GM23338 (cell line): ENCODE data around the gene ZYG11A. TPM values are rescaled to one million over a fixed set of nuclear protein-coding genes. Genes with fewer than 3 reads are reported as not detected.

Source experiments
- ATAC-seq: fragments of 200-7000 bp; cut with Tn5 transposase; 3 replicates; pipeline ENCODE4 v1.9.1; 2020
- DNase-seq: peaks from one replicate; pipeline ENCODE4 v3.0.0-alpha.2; 2015; ENCODE audit warnings: low spot score
- H2AFZ ChIP-seq: fragments of 200-600 bp; sonication (generic); 2 replicates; pipeline ENCODE4 v1.8.0; 2016; ENCODE audit warnings: antibody characterized with exemption, mild to moderate bottlenecking, moderate library complexity
- H3F3A ChIP-seq: fragments of 200-600 bp; sonication (generic); replicated peaks from 2 replicates; pipeline ENCODE4 v1.8.0; 2017; ENCODE audit warnings: antibody characterized with exemption, mixed run types, low read depth
- H3K27ac ChIP-seq: fragments of 200-600 bp; sonication (generic); 2 replicates; pipeline ENCODE4 v1.6.1; 2016; ENCODE audit warnings: low read depth
- H3K27me3 ChIP-seq: fragments of 200-600 bp; sonication (generic); 2 replicates; pipeline ENCODE4 v1.8.0; 2016; ENCODE audit warnings: mild to moderate bottlenecking, mixed run types, moderate library complexity; ENCODE audit not compliant: insufficient read depth
- H3K36me3 ChIP-seq: fragments of 200-600 bp; sonication (generic); 2 replicates; pipeline ENCODE4 v1.8.0; 2016; ENCODE audit warnings: mild to moderate bottlenecking; ENCODE audit not compliant: insufficient read depth
- H3K4me1 ChIP-seq: fragments of 200-600 bp; sonication (generic); 2 replicates; pipeline ENCODE4 v1.8.0; 2016; ENCODE audit warnings: mild to moderate bottlenecking, moderate library complexity; ENCODE audit not compliant: insufficient read depth
- H3K4me2 ChIP-seq: fragments of 200-600 bp; sonication (generic); 2 replicates; pipeline ENCODE4 v1.7.1; 2017; ENCODE audit warnings: mixed run types
- H3K4me3 ChIP-seq: fragments of 200-600 bp; sonication (generic); 2 replicates; pipeline ENCODE4 v1.6.1; 2016; ENCODE audit warnings: mixed run types
- H3K79me2 ChIP-seq: fragments of 200-600 bp; sonication (generic); replicated peaks from 2 replicates; pipeline ENCODE4 v1.8.0; 2017; ENCODE audit warnings: mild to moderate bottlenecking; ENCODE audit not compliant: insufficient read depth
- H3K9me2 ChIP-seq: fragments of 200-600 bp; sonication (generic); 2 replicates; pipeline ENCODE4 v1.8.0; 2017; ENCODE audit not compliant: insufficient read depth
- H4K20me1 ChIP-seq: fragments of 200-600 bp; sonication (generic); replicated peaks from 2 replicates; pipeline ENCODE4 v1.8.0; 2017; ENCODE audit warnings: mild to moderate bottlenecking; ENCODE audit not compliant: insufficient read depth
- H3K27ac Mint-ChIP-seq: 2 replicates; pipeline ENCODE4 v1.8.0; 2020; ENCODE audit warnings: inconsistent platforms, mild to moderate bottlenecking, moderate library complexity, mixed read lengths
- H3K27me3 Mint-ChIP-seq: 3 replicates; pipeline ENCODE4 v1.8.0; 2022; ENCODE audit warnings: low read depth, mild to moderate bottlenecking, moderate library complexity, mixed read lengths, inconsistent platforms; ENCODE audit not compliant: insufficient read depth, poor library complexity
- H3K36me3 Mint-ChIP-seq: 3 replicates; pipeline ENCODE4 v1.8.0; 2021; ENCODE audit warnings: low read depth, mild to moderate bottlenecking, inconsistent platforms, moderate library complexity, mixed read lengths
- H3K4me1 Mint-ChIP-seq: 3 replicates; pipeline ENCODE4 v1.8.0; 2020; ENCODE audit warnings: mild to moderate bottlenecking, inconsistent platforms, mixed read lengths
- H3K4me3 Mint-ChIP-seq: 3 replicates; pipeline ENCODE4 v1.8.0; 2021; ENCODE audit warnings: moderate library complexity, mild to moderate bottlenecking, inconsistent platforms, mixed read lengths
- H3K9me3 Mint-ChIP-seq: 3 replicates; pipeline ENCODE4 v1.8.0; 2020; ENCODE audit warnings: moderate library complexity, mild to moderate bottlenecking, inconsistent platforms, mixed read lengths
- CREB1 ChIP-seq: fragments of 250-450 bp; sonication (Bioruptor Pico); IDR thresholded peaks from 2 replicates; pipeline ENCODE4 v1.5.0; 2020; ENCODE audit warnings: low read depth, mild to moderate bottlenecking, moderate library complexity
- CTCF ChIP-seq, 2 experiments: fragments of 200-600 bp in 1 of 2; sonication (generic) in 1 of 2; conservative IDR thresholded peaks; 2 replicates each; pipeline versions ENCODE4 v1.5.1 to v1.6.1; 2016 to 2017; ENCODE audit warnings: antibody characterized with exemption in 2 of 2, low read depth in 2 of 2, mild to moderate bottlenecking in 2 of 2, moderate library complexity in 1 of 2
- EZH2 ChIP-seq: fragments of 200-600 bp; sonication (generic); IDR thresholded peaks from one replicate; pipeline ENCODE4 v1.8.0; 2017; ENCODE audit warnings: antibody characterized with exemption, mild to moderate bottlenecking, low read depth; ENCODE audit not compliant: unreplicated experiment
- EZH2phosphoT487 ChIP-seq: fragments of 200-600 bp; sonication (generic); IDR thresholded peaks from one replicate; pipeline ENCODE4 v1.8.1; 2018; ENCODE audit warnings: antibody characterized with exemption; ENCODE audit not compliant: unreplicated experiment
- JUNB ChIP-seq: IDR thresholded peaks from one replicate; pipeline ENCODE4 v1.6.1; 2016; ENCODE audit warnings: antibody characterized with exemption; ENCODE audit not compliant: unreplicated experiment
- NANOG ChIP-seq: IDR thresholded peaks from 2 replicates; pipeline ENCODE4 v1.6.1; 2016; ENCODE audit warnings: antibody characterized with exemption, borderline replicate concordance
- POLR2AphosphoS5 ChIP-seq: IDR thresholded peaks from 2 replicates; pipeline ENCODE4 v1.6.1; 2016; ENCODE audit warnings: antibody characterized with exemption, low read depth
- STAT1 ChIP-seq: IDR thresholded peaks from one replicate; pipeline ENCODE4 v1.6.1; 2016; ENCODE audit warnings: antibody characterized with exemption; ENCODE audit not compliant: unreplicated experiment
- ZNF114 ChIP-seq: fragments of 250-450 bp; sonication (Bioruptor Pico); IDR thresholded peaks from 2 replicates; pipeline ENCODE4 v1.5.0; 2020; ENCODE audit warnings: mild to moderate bottlenecking, moderate library complexity
- ZNF331 ChIP-seq: fragments of 250-450 bp; sonication (Bioruptor Pico); IDR thresholded peaks from 2 replicates; pipeline ENCODE4 v1.5.0; 2020; ENCODE audit warnings: low read depth, mild to moderate bottlenecking, moderate library complexity
- polyA plus RNA-seq: library from polyadenylated mRNA; unstranded; fragments of >200 nt; fragmentation: Nextera tagmentation; extraction: Ambion mirVana; gene quantifications from 2 replicates; pipeline ENCODE4 v1.2.1, GENCODE V29; 2016
- total RNA-seq: library from RNA; depleted of rRNA; stranded (reverse); fragments of >200 nt; shearing (Covaris generic); gene quantifications from 2 replicates; pipeline ENCODE4 v1.2.3, GENCODE V29; 2014
- TF ChIP-seq, protein P1 (sequence below): IDR thresholded peaks from 2 replicates; pipeline ENCODE4 v1.6.1; 2016; ENCODE audit warnings: antibody characterized with exemption
- TF ChIP-seq, protein P2 (sequence below): fragments of 250-450 bp; sonication (Bioruptor Pico); IDR thresholded peaks from 2 replicates; pipeline ENCODE4 v1.5.0; 2020; ENCODE audit warnings: mild to moderate bottlenecking, moderate library complexity

Gene ZYG11A
- total and polyA plus RNA-seq, 2 experiments from 2014 or later: 1.3 to 4.8 TPM

- TF ChIP-seq JUNB: no peak
- no peak for TF ChIP-seq ZNF114 (CRISPR knock-in tag)
- TF ChIP-seq CREB1 (CRISPR knock-in tag): no peak
- TF ChIP-seq, protein P1, sequence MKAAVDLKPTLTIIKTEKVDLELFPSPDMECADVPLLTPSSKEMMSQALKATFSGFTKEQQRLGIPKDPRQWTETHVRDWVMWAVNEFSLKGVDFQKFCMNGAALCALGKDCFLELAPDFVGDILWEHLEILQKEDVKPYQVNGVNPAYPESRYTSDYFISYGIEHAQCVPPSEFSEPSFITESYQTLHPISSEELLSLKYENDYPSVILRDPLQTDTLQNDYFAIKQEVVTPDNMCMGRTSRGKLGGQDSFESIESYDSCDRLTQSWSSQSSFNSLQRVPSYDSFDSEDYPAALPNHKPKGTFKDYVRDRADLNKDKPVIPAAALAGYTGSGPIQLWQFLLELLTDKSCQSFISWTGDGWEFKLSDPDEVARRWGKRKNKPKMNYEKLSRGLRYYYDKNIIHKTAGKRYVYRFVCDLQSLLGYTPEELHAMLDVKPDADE: no peak
- no peak for TF ChIP-seq STAT1
- TF ChIP-seq ZNF331 (CRISPR knock-in tag): no peak
- TF ChIP-seq POLR2AphosphoS5: no peak
- no peak for TF ChIP-seq NANOG
- TF ChIP-seq CTCF (conservative IDR thresholded peaks at IDR 0.05; ENCODE audit: low read depth in 2 of 2): no peak
Measured at GRCh38 chr1:52795464-52795863, 47.1 kb upstream of the ZYG11A start (continued).

- DNase-seq: no peak
- Mint-ChIP-seq H3K36me3 (peaks cover 7% of the 10 kb centered on the region), H3K4me3 (no peak overlapping the region), H3K4me1 (no peaks in the 10 kb centered on the region), H3K27me3 (no peaks in the 10 kb centered on the region), H3K9me3 (no peaks in the 10 kb centered on the region), H3K27ac (no peak overlapping the region)
- ATAC-seq: no peak
- Histone ChIP-seq H3K27ac (no peak overlapping the region), H4K20me1 (0 out of 2 replicates have a peak, but pooled peaks cover 2% of the 10 kb centered on the region), H2AFZ (no peak overlapping the region), H3K4me1 (no peaks in the 10 kb centered on the region), H3K4me3 (no peak overlapping the region), H3K9me2 (no peaks in the 10 kb centered on the region), H3F3A (peaks cover 7% of the 10 kb centered on the region; the same call in 1 of the 2 replicates), H3K79me2 (no peaks in the 10 kb centered on the region), H3K27me3 (no peaks in the 10 kb centered on the region), H3K4me2 (no peak overlapping the region), H3K36me3 (peaks cover 5% of the 10 kb centered on the region; the same call in 1 of the 2 replicates)
- no peak for TF ChIP-seq EZH2
- no peak for TF ChIP-seq EZH2phosphoT487
- TF ChIP-seq JUNB: no peak
- TF ChIP-seq NANOG: no peak
- no peak for TF ChIP-seq ZNF114 (CRISPR knock-in tag)
- TF ChIP-seq, protein P1: no peak
- no peak for TF ChIP-seq POLR2AphosphoS5
- no peak for TF ChIP-seq STAT1
- TF ChIP-seq CTCF (conservative IDR thresholded peaks at IDR 0.05; ENCODE audit: low read depth in 2 of 2): no peak
- TF ChIP-seq ZNF331 (CRISPR knock-in tag): no peak
- TF ChIP-seq, protein P2, sequence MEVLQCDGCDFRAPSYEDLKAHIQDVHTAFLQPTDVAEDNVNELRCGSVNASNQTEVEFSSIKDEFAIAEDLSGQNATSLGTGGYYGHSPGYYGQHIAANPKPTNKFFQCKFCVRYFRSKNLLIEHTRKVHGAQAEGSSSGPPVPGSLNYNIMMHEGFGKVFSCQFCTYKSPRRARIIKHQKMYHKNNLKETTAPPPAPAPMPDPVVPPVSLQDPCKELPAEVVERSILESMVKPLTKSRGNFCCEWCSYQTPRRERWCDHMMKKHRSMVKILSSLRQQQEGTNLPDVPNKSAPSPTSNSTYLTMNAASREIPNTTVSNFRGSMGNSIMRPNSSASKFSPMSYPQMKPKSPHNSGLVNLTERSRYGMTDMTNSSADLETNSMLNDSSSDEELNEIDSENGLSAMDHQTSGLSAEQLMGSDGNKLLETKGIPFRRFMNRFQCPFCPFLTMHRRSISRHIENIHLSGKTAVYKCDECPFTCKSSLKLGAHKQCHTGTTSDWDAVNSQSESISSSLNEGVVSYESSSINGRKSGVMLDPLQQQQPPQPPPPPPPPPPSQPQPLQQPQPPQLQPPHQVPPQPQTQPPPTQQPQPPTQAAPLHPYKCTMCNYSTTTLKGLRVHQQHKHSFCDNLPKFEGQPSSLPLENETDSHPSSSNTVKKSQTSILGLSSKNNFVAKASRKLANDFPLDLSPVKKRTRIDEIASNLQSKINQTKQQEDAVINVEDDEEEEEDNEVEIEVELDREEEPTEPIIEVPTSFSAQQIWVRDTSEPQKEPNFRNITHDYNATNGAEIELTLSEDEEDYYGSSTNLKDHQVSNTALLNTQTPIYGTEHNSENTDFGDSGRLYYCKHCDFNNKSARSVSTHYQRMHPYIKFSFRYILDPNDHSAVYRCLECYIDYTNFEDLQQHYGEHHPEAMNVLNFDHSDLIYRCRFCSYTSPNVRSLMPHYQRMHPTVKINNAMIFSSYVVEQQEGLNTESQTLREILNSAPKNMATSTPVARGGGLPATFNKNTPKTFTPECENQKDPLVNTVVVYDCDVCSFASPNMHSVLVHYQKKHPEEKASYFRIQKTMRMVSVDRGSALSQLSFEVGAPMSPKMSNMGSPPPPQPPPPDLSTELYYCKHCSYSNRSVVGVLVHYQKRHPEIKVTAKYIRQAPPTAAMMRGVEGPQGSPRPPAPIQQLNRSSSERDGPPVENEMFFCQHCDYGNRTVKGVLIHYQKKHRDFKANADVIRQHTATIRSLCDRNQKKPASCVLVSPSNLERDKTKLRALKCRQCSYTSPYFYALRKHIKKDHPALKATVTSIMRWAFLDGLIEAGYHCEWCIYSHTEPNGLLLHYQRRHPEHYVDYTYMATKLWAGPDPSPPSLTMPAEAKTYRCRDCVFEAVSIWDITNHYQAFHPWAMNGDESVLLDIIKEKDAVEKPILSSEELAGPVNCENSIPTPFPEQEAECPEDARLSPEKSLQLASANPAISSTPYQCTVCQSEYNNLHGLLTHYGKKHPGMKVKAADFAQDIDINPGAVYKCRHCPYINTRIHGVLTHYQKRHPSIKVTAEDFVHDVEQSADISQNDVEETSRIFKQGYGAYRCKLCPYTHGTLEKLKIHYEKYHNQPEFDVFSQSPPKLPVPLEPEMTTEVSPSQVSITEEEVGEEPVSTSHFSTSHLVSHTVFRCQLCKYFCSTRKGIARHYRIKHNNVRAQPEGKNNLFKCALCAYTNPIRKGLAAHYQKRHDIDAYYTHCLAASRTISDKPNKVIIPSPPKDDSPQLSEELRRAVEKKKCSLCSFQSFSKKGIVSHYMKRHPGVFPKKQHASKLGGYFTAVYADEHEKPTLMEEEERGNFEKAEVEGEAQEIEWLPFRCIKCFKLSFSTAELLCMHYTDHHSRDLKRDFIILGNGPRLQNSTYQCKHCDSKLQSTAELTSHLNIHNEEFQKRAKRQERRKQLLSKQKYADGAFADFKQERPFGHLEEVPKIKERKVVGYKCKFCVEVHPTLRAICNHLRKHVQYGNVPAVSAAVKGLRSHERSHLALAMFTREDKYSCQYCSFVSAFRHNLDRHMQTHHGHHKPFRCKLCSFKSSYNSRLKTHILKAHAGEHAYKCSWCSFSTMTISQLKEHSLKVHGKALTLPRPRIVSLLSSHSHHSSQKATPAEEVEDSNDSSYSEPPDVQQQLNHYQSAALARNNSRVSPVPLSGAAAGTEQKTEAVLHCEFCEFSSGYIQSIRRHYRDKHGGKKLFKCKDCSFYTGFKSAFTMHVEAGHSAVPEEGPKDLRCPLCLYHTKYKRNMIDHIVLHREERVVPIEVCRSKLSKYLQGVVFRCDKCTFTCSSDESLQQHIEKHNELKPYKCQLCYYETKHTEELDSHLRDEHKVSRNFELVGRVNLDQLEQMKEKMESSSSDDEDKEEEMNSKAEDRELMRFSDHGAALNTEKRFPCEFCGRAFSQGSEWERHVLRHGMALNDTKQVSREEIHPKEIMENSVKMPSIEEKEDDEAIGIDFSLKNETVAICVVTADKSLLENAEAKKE (CRISPR knock-in tag): no peak
Measured at GRCh38 chr1:52798331-52798730, 44.2 kb upstream of the ZYG11A start.
